Loucy (cell line): Measurements from ENCODE around the gene GNB1.

Source experiments
- H2AFZ ChIP-seq: fragments of 200-600 bp; sonication (generic); 2 replicates; pipeline ENCODE4 v1.6.0; 2016; ENCODE audit warnings: antibody characterized with exemption, mild to moderate bottlenecking, low read length, moderate library complexity
- H3F3A ChIP-seq: fragments of 200-600 bp; 2 replicates; pipeline ENCODE4 v1.6.0; 2016; ENCODE audit warnings: antibody characterized with exemption, low read depth, mild to moderate bottlenecking
- H3K27me3 ChIP-seq: fragments of 200-600 bp; sonication (generic); 2 replicates; pipeline ENCODE4 v1.6.1; 2014; ENCODE audit warnings: low read length, mild to moderate bottlenecking; ENCODE audit not compliant: insufficient read depth, poor library complexity, severe bottlenecking
- H3K36me3 ChIP-seq: fragments of 200-600 bp; sonication (generic); 2 replicates; pipeline ENCODE4 v1.6.1; 2016; ENCODE audit warnings: low read length; ENCODE audit not compliant: insufficient read depth
- H3K4me1 ChIP-seq: fragments of 200-600 bp; sonication (generic); 2 replicates; pipeline ENCODE4 v1.5.1; 2014; ENCODE audit warnings: low read length, mild to moderate bottlenecking; ENCODE audit not compliant: insufficient read depth, poor library complexity, severe bottlenecking
- H3K4me2 ChIP-seq: fragments of 200-600 bp; sonication (generic); 2 replicates; pipeline ENCODE4 v1.6.0; 2014; ENCODE audit warnings: antibody characterized with exemption, low read length, low read depth, mild to moderate bottlenecking; ENCODE audit not compliant: poor library complexity, severe bottlenecking
- H3K4me3 ChIP-seq: fragments of 200-600 bp; sonication (generic); 2 replicates; pipeline ENCODE4 v1.5.1; 2014; ENCODE audit warnings: low read length, mild to moderate bottlenecking, mixed read lengths; ENCODE audit not compliant: poor library complexity, severe bottlenecking
- H3K79me2 ChIP-seq: fragments of 200-600 bp; sonication (generic); 2 replicates; pipeline ENCODE4 v1.6.1; 2014; ENCODE audit warnings: low read length; ENCODE audit not compliant: insufficient read depth
- H3K9ac ChIP-seq: fragments of 200-600 bp; sonication (generic); 2 replicates; pipeline ENCODE4 v1.6.0; 2014; ENCODE audit warnings: mild to moderate bottlenecking, low read depth, low read length, moderate library complexity; ENCODE audit not compliant: poor library complexity, severe bottlenecking
- H3K9me2 ChIP-seq: fragments of 200-600 bp; sonication (generic); replicated peaks from 2 replicates; pipeline ENCODE4 v1.6.1; 2016; ENCODE audit warnings: low read depth, low read length, mixed read lengths
- H3K9me3 ChIP-seq: fragments of 200-600 bp; sonication (generic); 2 replicates; pipeline ENCODE4 v1.6.1; 2014; ENCODE audit warnings: mild to moderate bottlenecking, antibody characterized with exemption, low read length, low read depth; ENCODE audit not compliant: insufficient read depth
- H4K20me1 ChIP-seq: fragments of 200-600 bp; sonication (generic); 2 replicates; pipeline ENCODE4 v1.6.0; 2014; ENCODE audit warnings: antibody characterized with exemption, low read length, mild to moderate bottlenecking; ENCODE audit not compliant: insufficient read depth, poor library complexity, severe bottlenecking
- EZH2phosphoT487 ChIP-seq: fragments of 200-600 bp; IDR thresholded peaks from 2 replicates; pipeline ENCODE4 v1.6.1; 2018; ENCODE audit warnings: antibody characterized with exemption, mild to moderate bottlenecking, moderate library complexity, borderline replicate concordance
- TF ChIP-seq, protein P1 (sequence below): fragments of 200-600 bp; sonication (generic); conservative IDR thresholded peaks from 2 replicates; pipeline ENCODE4 v1.5.1; 2014; ENCODE audit warnings: mild to moderate bottlenecking, antibody characterized with exemption, low read length

Gene GNB1

DNA sequence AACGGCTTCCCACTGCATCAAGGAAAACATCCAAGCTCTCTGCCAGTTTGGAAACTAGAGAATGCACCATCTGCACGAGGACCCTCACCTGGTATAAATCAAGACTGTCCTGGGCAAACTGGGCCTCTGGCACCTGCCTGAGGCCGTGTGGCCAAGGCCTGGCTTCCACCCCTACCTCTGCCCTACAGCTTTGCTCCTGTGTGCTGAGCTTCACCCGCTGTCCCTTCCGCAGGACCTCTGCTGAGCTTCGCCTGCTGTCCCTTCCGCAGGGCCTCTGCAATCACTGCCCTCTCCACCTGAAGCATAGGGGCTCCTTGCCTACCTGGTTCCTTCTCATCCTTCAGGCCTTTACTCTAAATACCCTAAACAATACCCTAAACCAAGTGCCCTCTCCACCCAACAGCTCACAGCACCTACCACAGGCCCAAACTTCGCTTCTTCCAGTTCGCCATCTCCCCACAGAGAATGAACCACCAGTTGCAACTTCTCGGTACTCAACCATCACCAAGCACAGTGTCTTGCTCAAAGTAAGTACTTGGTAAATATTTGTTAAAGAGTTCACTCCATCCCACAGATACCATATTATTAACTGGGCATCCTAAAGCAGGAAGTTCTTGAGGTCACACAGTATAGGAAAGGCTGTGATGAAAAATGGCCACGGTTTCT lies 18.4 kb downstream of the GNB1 start:
- H3K4me2 ChIP-seq: no peak overlapping the region
- TF ChIP-seq EZH2phosphoT487: no peak
- TF ChIP-seq, protein P1, sequence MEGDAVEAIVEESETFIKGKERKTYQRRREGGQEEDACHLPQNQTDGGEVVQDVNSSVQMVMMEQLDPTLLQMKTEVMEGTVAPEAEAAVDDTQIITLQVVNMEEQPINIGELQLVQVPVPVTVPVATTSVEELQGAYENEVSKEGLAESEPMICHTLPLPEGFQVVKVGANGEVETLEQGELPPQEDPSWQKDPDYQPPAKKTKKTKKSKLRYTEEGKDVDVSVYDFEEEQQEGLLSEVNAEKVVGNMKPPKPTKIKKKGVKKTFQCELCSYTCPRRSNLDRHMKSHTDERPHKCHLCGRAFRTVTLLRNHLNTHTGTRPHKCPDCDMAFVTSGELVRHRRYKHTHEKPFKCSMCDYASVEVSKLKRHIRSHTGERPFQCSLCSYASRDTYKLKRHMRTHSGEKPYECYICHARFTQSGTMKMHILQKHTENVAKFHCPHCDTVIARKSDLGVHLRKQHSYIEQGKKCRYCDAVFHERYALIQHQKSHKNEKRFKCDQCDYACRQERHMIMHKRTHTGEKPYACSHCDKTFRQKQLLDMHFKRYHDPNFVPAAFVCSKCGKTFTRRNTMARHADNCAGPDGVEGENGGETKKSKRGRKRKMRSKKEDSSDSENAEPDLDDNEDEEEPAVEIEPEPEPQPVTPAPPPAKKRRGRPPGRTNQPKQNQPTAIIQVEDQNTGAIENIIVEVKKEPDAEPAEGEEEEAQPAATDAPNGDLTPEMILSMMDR: no peak
- H3K27me3 ChIP-seq: no peaks in the 10 kb centered on the region
- no peaks in the 10 kb centered on the region for H3K9me3 ChIP-seq
- H2AFZ ChIP-seq: no peak overlapping the region
- no peaks in the 10 kb centered on the region for H3K9me2 ChIP-seq
- peaks cover 48% of the 10 kb centered on the region; the same call in 1 of the 2 replicates for H3K36me3 ChIP-seq
- H3K4me1 ChIP-seq: no peaks in the 10 kb centered on the region
- no peak overlapping the region for H3K4me3 ChIP-seq
- H4K20me1 ChIP-seq: peaks cover 96% of the 10 kb centered on the region
- no peak overlapping the region for H3K9ac ChIP-seq
- H3K79me2 ChIP-seq: peaks cover 100% of the 10 kb centered on the region
- H3F3A ChIP-seq: no peaks in the 10 kb centered on the region; the same call in 1 of the 2 replicates

- Histone ChIP-seq H3K4me3 (no peak overlapping the region), H2AFZ (no peak overlapping the region), H3K36me3 (peaks cover 23% of the 10 kb centered on the region; the same call in 1 of the 2 replicates), H3K27me3 (no peaks in the 10 kb centered on the region), H3K9me2 (no peaks in the 10 kb centered on the region), H4K20me1 (peaks cover 91% of the 10 kb centered on the region), H3K79me2 (peaks cover 100% of the 10 kb centered on the region), H3K4me1 (no peaks in the 10 kb centered on the region), H3F3A (no peaks in the 10 kb centered on the region; the same call in 1 of the 2 replicates), H3K9me3 (no peaks in the 10 kb centered on the region), H3K4me2 (no peak overlapping the region), H3K9ac (no peak overlapping the region)
- no peak for TF ChIP-seq EZH2phosphoT487
- TF ChIP-seq, protein P1: no peak
These were observed 21.4 kb downstream of the GNB1 start for GRCh38 chr1:1869469-1869868.

DNA sequence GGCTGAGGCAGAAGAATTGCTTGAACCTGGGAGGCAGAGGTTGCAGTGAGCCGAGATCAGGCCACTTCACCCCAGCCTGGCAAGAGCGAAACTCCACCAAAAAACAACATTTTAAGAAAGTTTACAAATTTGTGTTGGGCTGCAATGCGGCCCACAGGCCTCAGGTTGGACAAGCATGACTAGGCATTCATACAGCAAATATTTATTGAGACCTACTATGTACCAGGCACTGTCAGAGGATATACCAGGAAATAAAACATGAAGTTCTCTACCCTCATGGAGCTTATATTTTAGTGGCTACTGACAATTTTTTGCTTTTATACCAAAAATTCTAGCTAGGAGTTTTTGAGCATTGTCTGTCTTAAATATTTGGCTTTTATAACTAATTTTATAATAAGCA lies 23.7 kb downstream of the GNB1 start:
- Histone ChIP-seq H3K9ac (no peak overlapping the region), H3K79me2 (peaks cover 100% of the 10 kb centered on the region), H3K4me1 (no peaks in the 10 kb centered on the region), H3K4me3 (no peak overlapping the region), H3K9me2 (no peaks in the 10 kb centered on the region), H2AFZ (no peak overlapping the region), H3K4me2 (no peak overlapping the region), H3K36me3 (peaks cover 3% of the 10 kb centered on the region; the same call in 1 of the 2 replicates), H3K9me3 (no peaks in the 10 kb centered on the region), H4K20me1 (peaks cover 93% of the 10 kb centered on the region), H3K27me3 (no peaks in the 10 kb centered on the region), H3F3A (no peaks in the 10 kb centered on the region; the same call in 1 of the 2 replicates)
- TF ChIP-seq, protein P1: no peak
- TF ChIP-seq EZH2phosphoT487: no peak
